Heart left ventricle (tissue), 13 donors: Measurements from ENCODE around the gene NAALADL2.

Experiments
- POLR2A ChIP-seq, 2 donors: fragments of 450-650 bp; IDR thresholded peaks; one replicate each; pipeline ENCODE4 v1.6.1; 2017; ENCODE audit warnings: antibody characterized with exemption in 2 of 2, mild to moderate bottlenecking in 2 of 2, moderate library complexity in 2 of 2
- TF ChIP-seq, protein P1 (sequence below), 12 donors: fragments of 200-600 bp; sonication (generic) in 4 of 12; IDR thresholded peaks; one replicate each; pipeline versions ENCODE4 v1.5.0 to v1.8.0; 2018 to 2022; ENCODE audit warnings: antibody characterized with exemption in 12 of 12, mild to moderate bottlenecking in 5 of 12
- donor health status: ischemic (EF 13 %, LVEDD 7.1; RV severe dilation, severe dysfunction).
- donor health status: DM: no; HTN: yes; CAD: no.
- donor health status: DM: no; HTN: no; CAD: no.
- donor health status: ischemic (EF 25% LVEDD 6.9; RV normal size, moderate dysfunction).
- donor health status: ischemic (EF 25% LVEDD 5.7; RV mildly dilated, moderate dysfunction).
- donor health status: ischemic (EF 35%, LVEDD 5.7; RV mildly dilated, moderate dysfunction).
- donor health status: nonischemic (EF 11% LVEDD 7.7; RV severe dilation, severe dysfunction).
- donor health status: DM: yes; HTN: yes; CAD: no.
- donor health status: PGD.
- donor health status: ischemic (EF 29% LVEDD 5.4; RV normal size, mild dysfunction).
- donor health status: nonischemic (EF 23%, LVEDD 6.1; RV moderate dilation, normal function).

DNA sequence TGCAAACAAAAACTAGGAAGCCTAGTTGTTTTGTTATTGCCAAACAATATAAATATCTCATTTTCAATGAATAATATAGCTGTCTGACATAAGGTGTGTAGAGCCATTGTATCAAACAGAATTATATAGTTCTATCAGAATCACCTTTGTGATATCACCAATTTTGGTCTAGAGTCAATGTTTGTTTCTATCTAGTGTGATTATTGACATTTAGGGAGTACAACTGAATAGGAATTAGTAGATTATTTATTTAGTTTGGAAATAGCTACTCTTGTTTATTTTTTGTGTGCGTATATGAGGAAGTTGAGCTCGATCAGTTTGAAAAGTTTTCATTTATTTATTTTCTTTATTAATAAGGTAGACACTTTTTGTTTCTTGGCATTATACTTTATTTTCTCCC is 389.7 kb downstream of the NAALADL2 start:
- TF ChIP-seq POLR2A (IDR thresholded peaks at IDR 0.05) = no peak
- TF ChIP-seq, protein P1, sequence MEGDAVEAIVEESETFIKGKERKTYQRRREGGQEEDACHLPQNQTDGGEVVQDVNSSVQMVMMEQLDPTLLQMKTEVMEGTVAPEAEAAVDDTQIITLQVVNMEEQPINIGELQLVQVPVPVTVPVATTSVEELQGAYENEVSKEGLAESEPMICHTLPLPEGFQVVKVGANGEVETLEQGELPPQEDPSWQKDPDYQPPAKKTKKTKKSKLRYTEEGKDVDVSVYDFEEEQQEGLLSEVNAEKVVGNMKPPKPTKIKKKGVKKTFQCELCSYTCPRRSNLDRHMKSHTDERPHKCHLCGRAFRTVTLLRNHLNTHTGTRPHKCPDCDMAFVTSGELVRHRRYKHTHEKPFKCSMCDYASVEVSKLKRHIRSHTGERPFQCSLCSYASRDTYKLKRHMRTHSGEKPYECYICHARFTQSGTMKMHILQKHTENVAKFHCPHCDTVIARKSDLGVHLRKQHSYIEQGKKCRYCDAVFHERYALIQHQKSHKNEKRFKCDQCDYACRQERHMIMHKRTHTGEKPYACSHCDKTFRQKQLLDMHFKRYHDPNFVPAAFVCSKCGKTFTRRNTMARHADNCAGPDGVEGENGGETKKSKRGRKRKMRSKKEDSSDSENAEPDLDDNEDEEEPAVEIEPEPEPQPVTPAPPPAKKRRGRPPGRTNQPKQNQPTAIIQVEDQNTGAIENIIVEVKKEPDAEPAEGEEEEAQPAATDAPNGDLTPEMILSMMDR (IDR thresholded peaks at IDR 0.05) = no peak
